ENCODE measurements around the gene UAP1L1.
"Not testable (repeated sequence)": the region's sequence is repeated elsewhere in the genome, so short reads cannot be mapped to it uniquely, and the experiment has no call there.

The UAP1L1 gene

DNA sequence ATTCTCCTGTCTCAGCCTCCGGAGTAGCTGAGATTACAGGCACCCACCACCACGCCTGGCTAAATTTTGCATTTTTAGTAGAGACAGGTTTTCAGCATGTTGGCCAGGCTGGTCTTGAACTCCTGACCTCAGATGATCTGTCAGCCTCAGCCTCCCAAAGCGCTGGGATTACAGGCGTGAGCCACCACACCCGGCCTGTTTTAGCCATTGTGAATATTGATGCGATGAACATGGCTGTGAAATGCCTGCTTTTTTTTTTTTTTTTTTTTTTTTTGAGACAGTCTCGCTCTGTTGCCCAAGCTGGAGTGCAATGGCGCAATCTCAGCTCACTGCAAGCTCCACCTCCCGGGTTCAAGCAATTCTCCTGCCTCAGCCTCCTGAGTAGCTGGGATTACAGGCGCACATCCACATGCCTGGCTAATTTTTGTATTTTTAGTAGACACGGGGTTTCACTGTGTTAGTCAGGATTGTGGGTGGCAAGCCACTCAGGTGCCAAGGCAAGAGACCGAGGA lies 40.8 kb downstream of the UAP1L1 start:
- not testable (repeated sequence) for H3K18ac ChIP-seq (ENCODE audit: low read length); H2BK15ac ChIP-seq (ENCODE audit: low read length); H3K4me2 ChIP-seq (ENCODE audit: insufficient read depth, low read length, poor library complexity, severe bottlenecking); H3K27ac ChIP-seq (replicated peaks; ENCODE audit: low read length); H2BK120ac ChIP-seq (ENCODE audit: low read depth, low read length); H2BK12ac ChIP-seq (ENCODE audit: low read length); H3K23ac ChIP-seq (ENCODE audit: low read depth, low read length, poor library complexity); H2AK5ac ChIP-seq (ENCODE audit: low read depth, low read length); H3K14ac ChIP-seq (ENCODE audit: low read length); H2AFZ ChIP-seq (ENCODE audit: low read length); DNase-seq (ENCODE audit: low spot score); H4K8ac ChIP-seq (ENCODE audit: low read depth, low read length); H2BK5ac ChIP-seq (ENCODE audit: low read length); H3K4ac ChIP-seq (ENCODE audit: low read length); H3K4me3 ChIP-seq (ENCODE audit: low read length in 2 of 2); H3K9me3 ChIP-seq (replicated peaks in 1 of 2; ENCODE audit: control insufficient read depth in 2 of 2, insufficient read depth in 1 of 2, low read depth in 1 of 2, low read length in 2 of 2); H3K9ac ChIP-seq (ENCODE audit: low read depth, low read length, poor library complexity); H3K79me1 ChIP-seq (ENCODE audit: low read depth, low read length); H3K36me3 ChIP-seq (replicated peaks in 1 of 2; ENCODE audit: control insufficient read depth in 2 of 2, insufficient read depth in 2 of 2, low read length in 2 of 2); H4K91ac ChIP-seq (ENCODE audit: low read depth, low read length, poor library complexity)
- Histone ChIP-seq H3K4me1 (ENCODE audit: control insufficient read depth in 2 of 2, insufficient read depth in 1 of 2, low read depth in 1 of 2, low read length in 2 of 2) (peaks cover 0 to 14% of the 10 kb centered on the region in 2 donors), H3K27me3 (ENCODE audit: control insufficient read depth in 3 of 3, insufficient read depth in 3 of 3, low read depth in 1 of 3, low read length in 3 of 3) (peaks cover 0 to 28% (median 5%) of the 10 kb centered on the region in 3 experiments)
- no CpG with 5 or more reads among the region's 12 CpGs for WGBS, 2 donors (ENCODE audit: extremely low coverage in 2 of 2, insufficient read length in 2 of 2, insufficient replicate concordance in 1 of 2)

DNA sequence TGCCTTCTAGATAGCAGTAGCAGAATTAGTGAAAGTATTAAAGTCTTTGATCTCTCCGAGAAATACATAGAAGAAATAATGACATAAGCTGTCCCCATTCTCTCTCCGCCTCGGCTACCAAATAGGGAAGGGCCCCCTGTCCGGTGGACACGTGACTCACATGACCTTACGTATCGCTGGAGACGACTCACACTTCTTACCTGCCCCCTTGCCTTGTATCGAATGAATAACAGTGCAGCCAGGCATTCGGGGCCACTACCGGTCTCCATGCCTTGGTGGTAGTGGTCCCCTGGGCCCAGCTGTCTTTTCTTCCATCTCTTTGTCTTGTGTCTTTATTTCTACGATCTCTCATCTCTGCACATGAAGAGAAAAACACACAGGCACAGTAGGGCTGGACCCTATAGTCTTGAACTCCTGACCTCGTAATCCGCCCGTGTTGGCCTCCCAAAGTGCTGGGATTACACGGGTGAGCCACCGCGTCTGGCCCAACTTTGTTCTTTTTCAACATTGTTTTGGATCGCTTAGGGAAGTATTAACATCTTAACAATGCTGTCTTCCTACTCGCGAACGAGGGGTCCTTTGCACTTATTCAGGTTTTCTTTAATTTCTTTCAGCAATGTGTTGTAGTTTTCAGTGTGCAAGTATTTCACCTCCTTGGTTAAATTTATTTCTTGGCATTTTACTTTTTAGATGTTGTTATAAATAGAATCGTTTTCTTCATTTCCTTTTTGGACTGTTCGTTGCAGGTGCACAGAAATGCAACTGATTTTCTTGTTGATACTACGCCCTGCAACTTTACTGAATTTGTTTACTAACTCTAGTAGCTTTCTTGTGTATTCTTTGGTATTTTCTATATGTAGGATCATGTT lies 44.8 kb downstream of the UAP1L1 start:
- H3K27ac ChIP-seq (replicated peaks; ENCODE audit: low read length); H3K23ac ChIP-seq (ENCODE audit: low read depth, low read length, poor library complexity); H3K4me3 ChIP-seq (ENCODE audit: low read length in 2 of 2); H4K91ac ChIP-seq (ENCODE audit: low read depth, low read length, poor library complexity); H2BK12ac ChIP-seq (ENCODE audit: low read length); H3K4ac ChIP-seq (ENCODE audit: low read length); H3K18ac ChIP-seq (ENCODE audit: low read length); H3K9me3 ChIP-seq (replicated peaks in 1 of 2; ENCODE audit: control insufficient read depth in 2 of 2, insufficient read depth in 1 of 2, low read depth in 1 of 2, low read length in 2 of 2); H3K4me1 ChIP-seq (ENCODE audit: control insufficient read depth in 2 of 2, insufficient read depth in 1 of 2, low read depth in 1 of 2, low read length in 2 of 2); H3K79me1 ChIP-seq (ENCODE audit: low read depth, low read length); H3K4me2 ChIP-seq (ENCODE audit: insufficient read depth, low read length, poor library complexity, severe bottlenecking); H2AK5ac ChIP-seq (ENCODE audit: low read depth, low read length); H3K14ac ChIP-seq (ENCODE audit: low read length); DNase-seq (ENCODE audit: low spot score); H4K8ac ChIP-seq (ENCODE audit: low read depth, low read length); H2BK120ac ChIP-seq (ENCODE audit: low read depth, low read length); H2AFZ ChIP-seq (ENCODE audit: low read length); H3K27me3 ChIP-seq (ENCODE audit: control insufficient read depth in 3 of 3, insufficient read depth in 3 of 3, low read depth in 1 of 3, low read length in 3 of 3); H2BK5ac ChIP-seq (ENCODE audit: low read length); H2BK15ac ChIP-seq (ENCODE audit: low read length); H3K9ac ChIP-seq (ENCODE audit: low read depth, low read length, poor library complexity); H3K36me3 ChIP-seq (replicated peaks in 1 of 2; ENCODE audit: control insufficient read depth in 2 of 2, insufficient read depth in 2 of 2, low read length in 2 of 2): not testable (repeated sequence)
- no CpG with 5 or more reads among the region's 25 CpGs for WGBS, 2 donors (ENCODE audit: extremely low coverage in 2 of 2, insufficient read length in 2 of 2, insufficient replicate concordance in 1 of 2)

DNA sequence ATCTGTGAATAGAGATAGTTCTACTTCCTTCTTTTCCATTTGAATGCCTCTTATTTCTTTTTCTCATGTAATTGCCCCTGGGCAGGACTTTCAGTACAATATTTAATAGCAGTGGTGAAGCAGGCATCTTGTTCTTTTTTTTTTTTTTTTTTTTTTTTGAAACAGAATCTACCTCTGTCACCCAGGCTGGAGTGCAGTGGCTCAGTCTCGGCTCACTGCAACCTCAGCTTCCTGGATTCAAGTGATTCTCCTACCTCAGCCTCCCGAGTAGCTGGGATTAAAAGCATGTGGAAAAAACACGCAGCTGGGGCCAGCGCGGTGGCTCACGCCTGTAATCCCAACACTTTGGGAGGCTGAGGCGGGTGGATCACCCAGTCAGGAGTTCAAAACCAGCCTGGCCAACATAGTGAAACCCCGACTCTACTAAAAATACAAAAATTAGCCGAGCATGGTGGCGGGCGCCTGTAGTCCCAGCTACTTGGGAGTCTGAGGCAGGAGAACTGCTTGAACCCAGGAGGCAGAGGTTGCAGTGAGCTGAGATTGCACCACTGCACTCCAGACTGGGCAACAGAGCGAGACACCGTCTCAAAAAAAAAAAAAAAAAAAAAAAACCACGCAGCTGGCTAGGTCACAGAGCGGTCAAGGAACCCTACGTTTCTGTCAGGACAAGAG lies 45.6 kb downstream of the UAP1L1 start:
- not testable (repeated sequence) for H4K91ac ChIP-seq (ENCODE audit: low read depth, low read length, poor library complexity); H3K79me1 ChIP-seq (ENCODE audit: low read depth, low read length); H2AFZ ChIP-seq (ENCODE audit: low read length); H3K36me3 ChIP-seq (replicated peaks in 1 of 2; ENCODE audit: control insufficient read depth in 2 of 2, insufficient read depth in 2 of 2, low read length in 2 of 2); H3K27me3 ChIP-seq (ENCODE audit: control insufficient read depth in 3 of 3, insufficient read depth in 3 of 3, low read depth in 1 of 3, low read length in 3 of 3); H3K4ac ChIP-seq (ENCODE audit: low read length); H2BK15ac ChIP-seq (ENCODE audit: low read length); H2BK12ac ChIP-seq (ENCODE audit: low read length); H3K27ac ChIP-seq (replicated peaks; ENCODE audit: low read length); H3K9me3 ChIP-seq (replicated peaks in 1 of 2; ENCODE audit: control insufficient read depth in 2 of 2, insufficient read depth in 1 of 2, low read depth in 1 of 2, low read length in 2 of 2); H2BK120ac ChIP-seq (ENCODE audit: low read depth, low read length); H3K23ac ChIP-seq (ENCODE audit: low read depth, low read length, poor library complexity); H3K4me1 ChIP-seq (ENCODE audit: control insufficient read depth in 2 of 2, insufficient read depth in 1 of 2, low read depth in 1 of 2, low read length in 2 of 2); H3K18ac ChIP-seq (ENCODE audit: low read length); DNase-seq (ENCODE audit: low spot score); H2BK5ac ChIP-seq (ENCODE audit: low read length); H3K14ac ChIP-seq (ENCODE audit: low read length); H2AK5ac ChIP-seq (ENCODE audit: low read depth, low read length); H3K9ac ChIP-seq (ENCODE audit: low read depth, low read length, poor library complexity); H4K8ac ChIP-seq (ENCODE audit: low read depth, low read length); H3K4me2 ChIP-seq (ENCODE audit: insufficient read depth, low read length, poor library complexity, severe bottlenecking); H3K4me3 ChIP-seq (ENCODE audit: low read length in 2 of 2)
- WGBS, 2 donors (ENCODE audit: extremely low coverage in 2 of 2, insufficient read length in 2 of 2, insufficient replicate concordance in 1 of 2) = no CpG with 5 or more reads among the region's 16 CpGs

DNA sequence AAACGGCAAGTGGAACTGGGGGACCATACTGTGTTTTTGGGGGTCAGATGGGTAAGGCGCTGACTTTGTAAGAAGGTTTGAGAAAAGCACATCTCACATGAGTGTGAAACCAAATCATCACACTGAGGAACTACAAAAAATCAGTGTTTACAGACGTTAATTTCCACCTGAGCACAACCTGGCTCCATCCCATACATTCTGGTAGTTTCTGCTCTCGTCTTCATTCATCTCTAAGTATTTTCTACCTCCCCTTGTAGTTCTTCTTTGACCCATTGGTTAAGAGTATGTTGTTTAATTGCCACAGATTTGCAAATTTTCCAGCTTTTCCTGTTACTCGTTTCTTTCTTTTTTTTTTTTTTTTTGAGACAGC lies 46.1 kb downstream of the UAP1L1 start:
- Histone ChIP-seq H2BK12ac (ENCODE audit: low read length) (no peak overlapping the region), H3K4me1 (ENCODE audit: control insufficient read depth in 2 of 2, insufficient read depth in 1 of 2, low read depth in 1 of 2, low read length in 2 of 2) (peaks cover 0 to 12% of the 10 kb centered on the region in 2 donors), H2BK15ac (ENCODE audit: low read length) (no peak overlapping the region), H2BK5ac (ENCODE audit: low read length) (no peak overlapping the region), H2AK5ac (ENCODE audit: low read depth, low read length) (no peak overlapping the region), H3K23ac (ENCODE audit: low read depth, low read length, poor library complexity) (no peak overlapping the region), H3K27me3 (ENCODE audit: control insufficient read depth in 3 of 3, insufficient read depth in 3 of 3, low read depth in 1 of 3, low read length in 3 of 3) (no peaks in the 10 kb centered on the region), H3K14ac (ENCODE audit: low read length) (no peak overlapping the region), H3K27ac (replicated peaks; ENCODE audit: low read length) (no peak overlapping the region), H3K4ac (ENCODE audit: low read length) (no peak overlapping the region), H3K9ac (ENCODE audit: low read depth, low read length, poor library complexity) (no peak overlapping the region), H2BK120ac (ENCODE audit: low read depth, low read length) (no peak overlapping the region), H4K8ac (ENCODE audit: low read depth, low read length) (no peak overlapping the region), H3K9me3 (replicated peaks in 1 of 2; ENCODE audit: control insufficient read depth in 2 of 2, insufficient read depth in 1 of 2, low read depth in 1 of 2, low read length in 2 of 2) (no peaks in the 10 kb centered on the region), H3K4me2 (ENCODE audit: insufficient read depth, low read length, poor library complexity, severe bottlenecking) (no peak overlapping the region), H2AFZ (ENCODE audit: low read length) (no peak overlapping the region), H3K18ac (ENCODE audit: low read length) (no peak overlapping the region), H4K91ac (ENCODE audit: low read depth, low read length, poor library complexity) (no peak overlapping the region), H3K36me3 (replicated peaks in 1 of 2; ENCODE audit: control insufficient read depth in 2 of 2, insufficient read depth in 2 of 2, low read length in 2 of 2) (no peaks in the 10 kb centered on the region), H3K79me1 (ENCODE audit: low read depth, low read length) (peaks cover 2% of the 10 kb centered on the region), H3K4me3 (ENCODE audit: low read length in 2 of 2) (no peak overlapping the region)
- no peak for DNase-seq (ENCODE audit: low spot score)
- no CpG with 5 or more reads among the region's 5 CpGs for WGBS, 2 donors (ENCODE audit: extremely low coverage in 2 of 2, insufficient read length in 2 of 2, insufficient replicate concordance in 1 of 2)

All from neuronal stem cell (in vitro differentiated cells).